HepG2 (cell line): ENCODE results near the gene NCCRP1. TPM values are rescaled to one million over a fixed set of nuclear protein-coding genes. Genes with fewer than 3 reads are reported as not detected.

Source experiments
- ATAC-seq: fragments of 200-7000 bp; cut with Tn5 transposase; 3 replicates; pipeline ENCODE4 v1.9.1; 2020; ENCODE audit warnings: mild to moderate bottlenecking, moderate library complexity
- BruUV-seq: library from RNA; stranded (reverse); fragments of 400-500 nt; replicated peaks from 2 replicates; lab custom pipeline; 2021; lab: Mats Ljungman, UMichigan
- CTCF ChIA-PET: fragments of 300-600 bp; formaldehyde crosslinking; extraction: SDS; loops from one replicate; lab custom pipeline; 2021; ENCODE audit warnings: low total read pairs, inconsistent platforms, low intra/inter-chr PET ratio; lab: Yijun Ruan, JAX
- POLR2A ChIA-PET: fragments of 350-600 bp; sonication (Branson Sonifier 250); formaldehyde crosslinking; loops from one replicate; lab custom pipeline; 2020; ENCODE audit warnings: antibody characterized with exemption, inconsistent platforms; lab: Yijun Ruan, JAX
- DNase-seq: peaks from one replicate; pipeline ENCODE4 v3.0.0-alpha.2; 2015; ENCODE audit warnings: low spot score
- FAIRE-seq: peaks from 3 replicates; lab custom pipeline; 2011; peaks lifted over from hg19 to GRCh38; lab: Jason Lieb, UNC
- H2AFZ ChIP-seq: one replicate; pipeline ENCODE4 v1.6.1; 2011; ENCODE audit warnings: low read length, inconsistent platforms
- H3K27ac ChIP-seq: fragments of 300-600 bp; 3 replicates; pipeline ENCODE4 v1.8.0; 2011; ENCODE audit warnings: mixed run types, mild to moderate bottlenecking, mixed read lengths, low read length, inconsistent platforms; ENCODE audit not compliant: insufficient read depth; ENCODE audit errors: extremely low read length
- H3K27me3 ChIP-seq, 2 experiments: fragments of 200-600 bp in 1 of 2; 2 replicates in 1 of 2; 3 replicates in 1 of 2; pipeline versions ENCODE4 v1.6.0 to v1.8.0; 2011; ENCODE audit warnings: low read length in 2 of 2, mild to moderate bottlenecking in 2 of 2, moderate library complexity in 2 of 2, inconsistent platforms in 1 of 2; ENCODE audit not compliant: insufficient read depth in 2 of 2, control insufficient read depth in 1 of 2
- H3K36me3 ChIP-seq, 2 experiments: fragments of 200-600 bp in 1 of 2; replicated peaks in 1 of 2; 2 replicates in 1 of 2; 3 replicates in 1 of 2; pipeline versions ENCODE4 v1.5.1 to v1.8.0; 2011; ENCODE audit warnings: low read length in 2 of 2, inconsistent platforms in 1 of 2; ENCODE audit not compliant: insufficient read depth in 2 of 2, control insufficient read depth in 1 of 2
- H3K4me1 ChIP-seq: 2 replicates; pipeline ENCODE4 v1.5.1; 2012; ENCODE audit warnings: low read length, inconsistent platforms; ENCODE audit not compliant: insufficient read depth
- H3K4me2 ChIP-seq: 2 replicates; pipeline ENCODE4 v1.6.0; 2011; ENCODE audit warnings: low read depth, low read length, inconsistent platforms
- H3K4me3 ChIP-seq, 3 experiments: fragments of 200-600 bp in 1 of 3; sonication (generic), shearing (Covaris generic) in 1 of 3; replicated peaks in 1 of 3; 2 replicates each; pipeline ENCODE4 v1.5.1; 2011 to 2016; ENCODE audit warnings: low read length in 3 of 3, inconsistent platforms in 2 of 3, low read depth in 2 of 3, mild to moderate bottlenecking in 2 of 3, control low read depth in 1 of 3, mixed read lengths in 1 of 3; ENCODE audit not compliant: insufficient read depth in 1 of 3
- H3K79me2 ChIP-seq: one replicate; pipeline ENCODE4 v1.6.1; 2011; ENCODE audit warnings: low read length, inconsistent platforms; ENCODE audit not compliant: insufficient read depth
- H3K9ac ChIP-seq: 2 replicates; pipeline ENCODE4 v1.6.0; 2011; ENCODE audit warnings: mild to moderate bottlenecking, low read depth, low read length, inconsistent platforms; ENCODE audit not compliant: insufficient read depth
- H3K9me3 ChIP-seq: 2 replicates; pipeline ENCODE4 v1.5.1; 2012; ENCODE audit warnings: mild to moderate bottlenecking, low read length
- H4K20me1 ChIP-seq: 2 replicates; pipeline ENCODE4 v1.6.0; 2011; ENCODE audit warnings: inconsistent platforms, mild to moderate bottlenecking, low read length, moderate library complexity; ENCODE audit not compliant: insufficient read depth
- HNRNPL ChIP-seq: fragments of 200-400 bp; formaldehyde crosslinking; IDR thresholded peaks from 2 replicates; pipeline ENCODE4 v1.6.1; 2017; ENCODE audit warnings: mild to moderate bottlenecking, low read depth, low read length
- TEF ChIP-seq: sonication (generic); formaldehyde crosslinking; IDR thresholded peaks from 2 replicates; pipeline ENCODE4 v1.5.0; 2020; ENCODE audit warnings: missing genetic modification reagents
- TFDP2 ChIP-seq: sonication (generic); formaldehyde crosslinking; IDR thresholded peaks from 2 replicates; pipeline ENCODE4 v1.4.0; 2020; ENCODE audit warnings: missing genetic modification reagents
- ZNF446 ChIP-seq: sonication (generic); formaldehyde crosslinking; IDR thresholded peaks from 2 replicates; pipeline ENCODE4 v1.5.0; 2020; ENCODE audit warnings: mild to moderate bottlenecking, missing genetic modification reagents
- WGBS: methylation state at CpG from one replicate; pipeline ENCODE4 v1.1.6; 2017; ENCODE audit warnings: low lambda C conversion rate; 5-methylcytosine and 5-hydroxymethylcytosine counted together
- in situ Hi-C: cut with HindIII; loops from 2 replicates; pipeline ENCODE4 v1.10.0; 2017; ENCODE audit warnings: low pct_unique_long_range_greater_than_20kb; ENCODE audit not compliant: extremely low pct_ligation_motif_present
- intact Hi-C: fragments of 100-400 bp; cut with micrococcal nuclease; formaldehyde crosslinking; loops from one replicate; pipeline ENCODE4 v1.10.0; 2022; ENCODE audit not compliant: unreplicated experiment
- polyA plus RNA-seq, 8 experiments: library from polyadenylated mRNA; depleted of rRNA in 3 of 8; stranded (reverse) in 7 of 8; unstranded in 1 of 8; fragments of >200 nt; fragmentation: Illumina TruSeq in 4 of 8; extraction: Trizol in 4 of 8; gene quantifications; 2 replicates each; pipeline versions ENCODE4 v1.2.1 to v1.2.3, GENCODE V29; 2011 to 2016; ENCODE audit warnings: low read depth in 4 of 8, missing spikeins in 1 of 8, mixed read lengths in 1 of 8; ENCODE audit not compliant: insufficient read depth in 1 of 8
- total RNA-seq, 5 experiments: library from RNA; depleted of rRNA; stranded (reverse); fragments of >200 nt; fragmentation: Illumina TruSeq; extraction: Trizol; gene quantifications; 2 replicates each; pipeline ENCODE4 v1.2.3, GENCODE V29; 2016; ENCODE audit warnings: low read depth in 1 of 5
- TF ChIP-seq, protein P1 (sequence below): sonication (generic); formaldehyde crosslinking; IDR thresholded peaks from 2 replicates; pipeline ENCODE4 v1.4.0; 2020; ENCODE audit warnings: missing genetic modification reagents, borderline replicate concordance

NCCRP1 gene
- total and polyA plus RNA-seq, 2 of the 13 experiments (the other 11 are each of a cell fraction or from before 2014, with no cell fraction given): not detected

GRCh38 chr19:39155114-39155700, 41.6 kb upstream of the NCCRP1 start:
- DNase-seq: no peak
- peaks cover 52% of the 10 kb centered on the region for H3K4me1 ChIP-seq
- intact Hi-C loops (loop anchor here (5.0 kb wide), 1 partner anchor 33 kb away; no protein-coding TSS in a partner anchor), in situ Hi-C loops (no loop called here)
- H3K9ac ChIP-seq: no peak overlapping the region
- ChIA-PET POLR2A (interaction anchor here (0.7 to 3.6 kb wide), 2 partner anchors 10 to 12 kb away, joined by 3 to 26 read pairs; no protein-coding TSS in a partner anchor), CTCF (no interaction called here)
- peak; percentile 8; the same call in 2 of the 3 replicates for ATAC-seq
- H3K36me3 ChIP-seq: peaks cover 1 to 9% of the 10 kb centered on the region in 2 experiments; a peak in 2 of 5 replicates
- 64% methylated on average over 9 of the region's 11 CpGs for WGBS
- H3K79me2 ChIP-seq: peaks cover 52% of the 10 kb centered on the region
- no peak overlapping the region for H3K4me2 ChIP-seq
- peaks cover 18% of the 10 kb centered on the region; the same call in 1 of the 2 replicates for H4K20me1 ChIP-seq
- no peak overlapping the region for H2AFZ ChIP-seq
- FAIRE-seq: no peak
- H3K27me3 ChIP-seq: no peaks in the 10 kb centered on the region
- H3K4me3 ChIP-seq: no peak overlapping the region
- TF ChIP-seq TFDP2 (CRISPR knock-in tag): no peak
- TF ChIP-seq, protein P1, sequence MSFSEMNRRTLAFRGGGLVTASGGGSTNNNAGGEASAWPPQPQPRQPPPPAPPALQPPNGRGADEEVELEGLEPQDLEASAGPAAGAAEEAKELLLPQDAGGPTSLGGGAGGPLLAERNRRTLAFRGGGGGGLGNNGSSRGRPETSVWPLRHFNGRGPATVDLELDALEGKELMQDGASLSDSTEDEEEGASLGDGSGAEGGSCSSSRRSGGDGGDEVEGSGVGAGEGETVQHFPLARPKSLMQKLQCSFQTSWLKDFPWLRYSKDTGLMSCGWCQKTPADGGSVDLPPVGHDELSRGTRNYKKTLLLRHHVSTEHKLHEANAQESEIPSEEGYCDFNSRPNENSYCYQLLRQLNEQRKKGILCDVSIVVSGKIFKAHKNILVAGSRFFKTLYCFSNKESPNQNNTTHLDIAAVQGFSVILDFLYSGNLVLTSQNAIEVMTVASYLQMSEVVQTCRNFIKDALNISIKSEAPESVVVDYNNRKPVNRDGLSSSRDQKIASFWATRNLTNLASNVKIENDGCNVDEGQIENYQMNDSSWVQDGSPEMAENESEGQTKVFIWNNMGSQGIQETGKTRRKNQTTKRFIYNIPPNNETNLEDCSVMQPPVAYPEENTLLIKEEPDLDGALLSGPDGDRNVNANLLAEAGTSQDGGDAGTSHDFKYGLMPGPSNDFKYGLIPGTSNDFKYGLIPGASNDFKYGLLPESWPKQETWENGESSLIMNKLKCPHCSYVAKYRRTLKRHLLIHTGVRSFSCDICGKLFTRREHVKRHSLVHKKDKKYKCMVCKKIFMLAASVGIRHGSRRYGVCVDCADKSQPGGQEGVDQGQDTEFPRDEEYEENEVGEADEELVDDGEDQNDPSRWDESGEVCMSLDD (CRISPR knock-in tag): no peak
- TF ChIP-seq TEF (CRISPR knock-in tag): no peak
- 0 out of 2 replicates have a peak, but pooled peaks have one; percentile 24 for TF ChIP-seq HNRNPL
- TF ChIP-seq ZNF446 (CRISPR knock-in tag): no peak
- TF ChIP-seq, all 625 proteins: peak for 1
- Histone ChIP-seq H3K27ac (no peak overlapping the region), H3K9me3 (no peaks in the 10 kb centered on the region)
- no TSS peak for BruUV-seq
